Progenitor cell of endocrine pancreas (in vitro differentiated cells): ENCODE measurements around the gene KY. TPM values are rescaled to one million over a fixed set of nuclear protein-coding genes. Genes with fewer than 3 reads are reported as not detected.

ENCODE experiments used
- DNase-seq: peaks from one replicate; pipeline ENCODE4 v3.0.0; 2021; ENCODE audit warnings: low spot score; ENCODE audit not compliant: unreplicated experiment
- H3K27ac Mint-ChIP-seq: 2 replicates; pipeline ENCODE4 v1.8.0; 2021; ENCODE audit warnings: mild to moderate bottlenecking, moderate library complexity, mixed read lengths
- H3K27me3 Mint-ChIP-seq: 2 replicates; pipeline ENCODE4 v1.8.0; 2021; ENCODE audit warnings: mixed read lengths
- H3K36me3 Mint-ChIP-seq: 2 replicates; pipeline ENCODE4 v1.8.0; 2022; ENCODE audit warnings: mixed read lengths; ENCODE audit not compliant: insufficient read depth
- H3K4me1 Mint-ChIP-seq: 2 replicates; pipeline ENCODE4 v1.8.0; 2021; ENCODE audit warnings: low read depth, mixed read lengths
- H3K4me3 Mint-ChIP-seq: 2 replicates; pipeline ENCODE4 v1.8.0; 2021; ENCODE audit warnings: low read depth, mild to moderate bottlenecking, moderate library complexity, mixed read lengths
- H3K9me3 Mint-ChIP-seq: 2 replicates; pipeline ENCODE4 v1.8.0; 2021; ENCODE audit warnings: low read depth, mixed read lengths
- total RNA-seq: library from RNA; stranded (reverse); gene quantifications from 2 replicates; pipeline ENCODE4 v1.2.1, GENCODE V29; 2021
- TF ChIP-seq, protein P1 (sequence below): fragments of 200-600 bp; sonication (generic); IDR thresholded peaks from one replicate; pipeline ENCODE4 v1.5.0; 2021; ENCODE audit warnings: antibody characterized with exemption, mild to moderate bottlenecking; ENCODE audit not compliant: unreplicated experiment

The KY gene
- total RNA-seq, 1 donor from 2014 or later = not detected

DNA sequence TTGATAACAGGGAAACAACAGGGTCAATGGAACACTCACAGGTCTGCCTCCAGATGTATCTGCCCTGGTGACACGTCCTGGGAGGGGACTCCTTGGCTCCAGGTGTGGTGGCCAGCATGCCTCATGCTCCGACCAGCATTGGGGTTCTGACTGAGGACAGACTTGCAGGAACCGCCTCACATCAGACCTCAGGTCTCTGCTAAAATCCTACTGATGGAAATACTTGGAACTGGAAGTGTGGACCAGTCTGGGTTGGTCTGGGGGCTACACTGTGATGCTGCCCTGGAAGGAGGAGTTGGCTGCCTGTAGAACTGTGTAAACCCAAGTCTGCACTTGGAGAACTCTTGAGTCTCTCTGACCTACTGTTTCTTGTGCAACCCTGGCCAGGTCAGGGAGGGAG, 17.1 kb upstream of the KY start:
- H3K4me3 Mint-ChIP-seq = no peak overlapping the region
- no peak overlapping the region for H3K27ac Mint-ChIP-seq
- H3K9me3 Mint-ChIP-seq = peaks cover under 1% of the 10 kb centered on the region
- H3K4me1 Mint-ChIP-seq = no peaks in the 10 kb centered on the region
- H3K36me3 Mint-ChIP-seq = no peaks in the 10 kb centered on the region
- peaks cover 23% of the 10 kb centered on the region for H3K27me3 Mint-ChIP-seq
- DNase-seq = no peak
- TF ChIP-seq, protein P1, sequence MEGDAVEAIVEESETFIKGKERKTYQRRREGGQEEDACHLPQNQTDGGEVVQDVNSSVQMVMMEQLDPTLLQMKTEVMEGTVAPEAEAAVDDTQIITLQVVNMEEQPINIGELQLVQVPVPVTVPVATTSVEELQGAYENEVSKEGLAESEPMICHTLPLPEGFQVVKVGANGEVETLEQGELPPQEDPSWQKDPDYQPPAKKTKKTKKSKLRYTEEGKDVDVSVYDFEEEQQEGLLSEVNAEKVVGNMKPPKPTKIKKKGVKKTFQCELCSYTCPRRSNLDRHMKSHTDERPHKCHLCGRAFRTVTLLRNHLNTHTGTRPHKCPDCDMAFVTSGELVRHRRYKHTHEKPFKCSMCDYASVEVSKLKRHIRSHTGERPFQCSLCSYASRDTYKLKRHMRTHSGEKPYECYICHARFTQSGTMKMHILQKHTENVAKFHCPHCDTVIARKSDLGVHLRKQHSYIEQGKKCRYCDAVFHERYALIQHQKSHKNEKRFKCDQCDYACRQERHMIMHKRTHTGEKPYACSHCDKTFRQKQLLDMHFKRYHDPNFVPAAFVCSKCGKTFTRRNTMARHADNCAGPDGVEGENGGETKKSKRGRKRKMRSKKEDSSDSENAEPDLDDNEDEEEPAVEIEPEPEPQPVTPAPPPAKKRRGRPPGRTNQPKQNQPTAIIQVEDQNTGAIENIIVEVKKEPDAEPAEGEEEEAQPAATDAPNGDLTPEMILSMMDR = no peak

DNA sequence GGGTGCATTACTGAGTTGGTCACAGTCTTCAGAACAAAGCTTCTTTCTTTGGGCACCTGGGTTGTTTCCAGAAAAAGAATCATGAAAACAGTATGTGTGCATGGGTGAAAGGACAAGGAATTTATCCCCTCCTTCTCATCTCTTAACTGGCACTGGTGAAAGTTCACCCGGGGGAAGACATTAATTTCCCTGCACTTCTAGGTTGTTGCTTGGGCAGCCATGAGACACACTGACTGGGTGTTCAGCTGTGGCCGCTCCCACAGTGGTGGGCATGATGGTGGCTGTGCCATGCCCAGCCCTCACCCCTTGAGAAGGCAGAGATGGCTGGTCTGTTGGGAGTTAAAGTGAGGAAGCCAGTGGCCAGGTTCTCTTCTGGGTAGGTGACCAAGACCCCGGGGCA, 16.6 kb upstream of the KY start:
- H3K36me3 Mint-ChIP-seq = no peaks in the 10 kb centered on the region
- H3K4me1 Mint-ChIP-seq = no peaks in the 10 kb centered on the region
- no peak overlapping the region for H3K4me3 Mint-ChIP-seq
- H3K9me3 Mint-ChIP-seq = no peaks in the 10 kb centered on the region
- H3K27me3 Mint-ChIP-seq = peaks cover 20% of the 10 kb centered on the region
- no peak for DNase-seq
- TF ChIP-seq, protein P1 = no peak
- H3K27ac Mint-ChIP-seq = no peak overlapping the region

DNA sequence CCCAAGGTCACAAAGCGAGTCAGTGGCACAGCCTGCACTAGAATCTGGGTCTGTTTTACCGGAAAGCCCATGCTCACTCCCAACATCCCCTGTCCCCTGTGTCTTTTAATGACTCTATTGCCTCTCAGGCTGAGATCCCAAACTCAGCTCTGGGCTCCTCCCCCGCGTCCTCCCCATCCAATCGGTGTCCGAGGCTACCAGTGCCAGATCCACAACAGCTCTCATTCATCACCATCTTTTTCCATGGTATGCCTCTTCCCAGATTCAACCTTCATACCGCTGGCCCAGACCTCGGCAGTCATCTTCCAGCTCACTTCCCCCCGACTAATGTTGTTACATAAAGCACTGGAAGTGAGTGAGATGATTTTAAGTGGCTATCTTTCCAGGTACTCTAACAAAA, 16.1 kb upstream of the KY start:
- H3K27me3 Mint-ChIP-seq = peaks cover 20% of the 10 kb centered on the region

DNA sequence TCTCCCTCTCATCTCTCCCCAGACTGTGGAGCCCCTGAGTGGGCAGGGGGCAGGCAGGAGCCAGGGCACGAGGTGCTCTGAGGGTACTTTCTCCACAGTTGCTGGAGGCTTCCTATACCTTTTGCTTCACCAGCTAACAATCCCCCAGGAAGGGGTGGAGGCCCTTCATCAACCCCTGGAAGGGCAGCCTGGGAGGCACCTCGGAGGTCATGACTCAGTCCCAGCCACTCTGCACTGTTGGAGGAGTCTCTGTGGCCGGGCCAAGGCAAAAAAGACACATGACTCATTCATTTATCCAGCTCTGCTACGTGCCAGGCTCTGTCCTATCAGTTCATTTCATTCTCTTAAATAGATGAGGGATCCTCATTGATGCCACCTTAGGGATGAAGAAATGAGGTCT, 15.6 kb upstream of the KY start:
- no peaks in the 10 kb centered on the region for H3K4me1 Mint-ChIP-seq
- TF ChIP-seq, protein P1 = no peak
- no peak overlapping the region for H3K4me3 Mint-ChIP-seq
- no peak for DNase-seq
- H3K27me3 Mint-ChIP-seq = peaks cover 21% of the 10 kb centered on the region
- H3K36me3 Mint-ChIP-seq = no peaks in the 10 kb centered on the region
- H3K27ac Mint-ChIP-seq = no peak overlapping the region
- no peaks in the 10 kb centered on the region for H3K9me3 Mint-ChIP-seq

More for the DNA sequence above, 16.1 kb upstream of the KY start:
- DNase-seq = no peak
- no peaks in the 10 kb centered on the region for H3K36me3 Mint-ChIP-seq
- H3K9me3 Mint-ChIP-seq = no peaks in the 10 kb centered on the region
- TF ChIP-seq, protein P1 = no peak
- H3K27ac Mint-ChIP-seq = no peak overlapping the region
- H3K4me1 Mint-ChIP-seq = no peaks in the 10 kb centered on the region
- no peak overlapping the region for H3K4me3 Mint-ChIP-seq

DNA sequence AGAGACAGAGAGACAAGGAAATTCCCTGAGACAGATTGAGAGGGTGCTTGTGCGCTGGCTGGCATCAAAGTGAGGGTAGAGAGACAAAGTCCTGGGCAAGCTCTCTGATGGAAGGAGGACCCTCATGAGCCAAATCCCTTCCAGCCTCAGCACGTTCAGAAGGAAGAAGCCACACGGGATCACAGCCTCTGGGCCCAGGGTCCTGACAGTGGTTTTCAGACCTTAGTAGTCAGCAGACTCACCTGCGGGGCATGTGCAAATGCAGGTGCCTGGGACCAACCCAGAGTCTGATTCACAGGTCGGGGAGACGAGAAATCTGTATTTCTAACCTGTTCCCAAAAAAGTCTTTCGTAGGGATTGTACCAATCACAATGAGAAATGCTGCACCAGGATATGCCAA, 15.2 kb upstream of the KY start:
- TF ChIP-seq, protein P1 = no peak
- no peaks in the 10 kb centered on the region for H3K9me3 Mint-ChIP-seq
- no peak overlapping the region for H3K4me3 Mint-ChIP-seq
- peaks cover 25% of the 10 kb centered on the region for H3K27me3 Mint-ChIP-seq
- H3K4me1 Mint-ChIP-seq = no peaks in the 10 kb centered on the region
- H3K36me3 Mint-ChIP-seq = no peaks in the 10 kb centered on the region
- no peak overlapping the region for H3K27ac Mint-ChIP-seq
- no peak for DNase-seq

DNA sequence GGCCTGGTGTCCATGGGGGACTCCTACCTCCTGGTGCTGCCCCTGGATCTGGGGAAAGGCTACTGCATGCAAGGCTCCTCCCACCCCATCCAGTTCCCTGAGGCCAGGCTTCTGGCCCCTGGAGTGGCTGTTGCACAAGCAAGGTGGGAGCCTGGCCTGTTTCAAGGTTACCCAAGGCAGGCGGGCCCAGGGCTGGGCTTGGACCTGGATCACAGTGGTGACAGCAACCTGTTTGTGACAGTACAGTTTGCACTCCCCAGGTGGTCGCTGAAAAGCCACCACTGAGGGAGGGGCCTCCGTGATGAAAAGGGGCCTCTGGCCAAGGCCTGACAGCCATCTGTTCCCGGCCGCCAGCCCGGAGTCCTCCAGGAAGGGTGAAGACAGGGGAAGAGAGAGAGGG, 14.4 kb upstream of the KY start:
- Mint-ChIP-seq H3K4me3 (no peak overlapping the region), H3K4me1 (no peaks in the 10 kb centered on the region), H3K27me3 (peaks cover 23% of the 10 kb centered on the region), H3K36me3 (no peaks in the 10 kb centered on the region), H3K27ac (no peak overlapping the region), H3K9me3 (no peaks in the 10 kb centered on the region)
- TF ChIP-seq, protein P1 = no peak
- DNase-seq = no peak
